PC-9 (cell line): ENCODE results near the gene HOXA4. TPM values are rescaled to one million over a fixed set of nuclear protein-coding genes. Genes with fewer than 3 reads are reported as not detected.

Source experiments
- microRNA-seq: library from miRNA; unstranded; fragments of <30 nt; microRNA quantifications from one replicate; pipeline ENCODE4 v1.2.0, GENCODE V29; 2021; ENCODE audit warnings: borderline number of aligned reads, borderline replicate concordance
- total RNA-seq: library from RNA; stranded (reverse); gene quantifications from 2 replicates; pipeline ENCODE4 v1.2.3, GENCODE V29; 2021

HOXA4 gene
- total RNA-seq, 1 experiment from 2014 or later = not detected

Small RNA genes within 50 kb of the gene (microRNA-seq; reads per million reads assigned to microRNA genes)
- gene MIR196B = 2,024 reads per million, percentile 81 among the genes with 10 or more reads in this experiment

Other genes with a start within 250 kb of the HOXA4 start
- gene HOXA1, start 34.8 kb downstream of the HOXA4 start, total RNA-seq = 2.0 and 2.2 TPM in 2 replicates
- gene HOXA2, start 28.1 kb downstream of the HOXA4 start, total RNA-seq = 6.1 and 6.5 TPM in 2 replicates
- gene HOXA5, start 12.9 kb upstream of the HOXA4 start, total RNA-seq = 0.63 and 1.0 TPM in 2 replicates
- 0.65 and 1.2 TPM in 2 replicates for gene HOXA6, start 17.0 kb upstream of the HOXA4 start, total RNA-seq
- 50.5 and 53.1 TPM in 2 replicates for gene HOXA3, start 21.8 kb upstream of the HOXA4 start, total RNA-seq
- not detected in 2 replicates for gene HOXA7, start 25.9 kb upstream of the HOXA4 start, total RNA-seq
- gene HOXA9, start 34.8 kb upstream of the HOXA4 start, total RNA-seq = 1.9 and 2.5 TPM in 2 replicates
- gene HOXA10, start 43.6 kb upstream of the HOXA4 start, total RNA-seq = not detected in 2 replicates
- gene HOXA11, start 54.5 kb upstream of the HOXA4 start, total RNA-seq = 0.26 and 0.43 TPM in 2 replicates
- 0.35 and 0.40 TPM in 2 replicates for gene HOXA13, start 69.3 kb upstream of the HOXA4 start, total RNA-seq
- gene EVX1, start 112.0 kb upstream of the HOXA4 start, total RNA-seq = not detected in 2 replicates